ENCODE data around the gene PLK3.
"Not testable (repeated sequence)": the region's sequence is repeated elsewhere in the genome, so short reads cannot be mapped to it uniquely, and the experiment has no call there.

Gene PLK3

GRCh38 chr1:44799770-44800584 lies at the start of gene PLK3:
Gene PLK3 (plus strand): TSS chr1:44800377. CDS start chr1:44800464, 87 bp downstream.
- Mint-ChIP-seq H3K27ac (peak within 1 kb of the TSS; percentile 100), H3K27me3 (ENCODE audit: low read depth, poor library complexity) (peaks cover 2% of the 10 kb centered on the region), H3K4me3 (peak within 1 kb of the TSS; percentile 92), H3K36me3 (ENCODE audit: low read depth) (peaks cover 8% of the 10 kb centered on the region), H3K4me1 (peaks cover 43% of the 10 kb centered on the region), H3K9me3 (no peaks in the 10 kb centered on the region)
- peak; percentile 80 for TF ChIP-seq CTCF (IDR thresholded peaks at IDR 0.05)
- peak; percentile 97 for DNase-seq

- Mint-ChIP-seq H3K27me3 (ENCODE audit: low read depth, poor library complexity) (no peaks in the 10 kb centered on the region), H3K36me3 (ENCODE audit: low read depth) (peaks cover 66% of the 10 kb centered on the region), H3K9me3 (no peaks in the 10 kb centered on the region), H3K4me1 (no peaks in the 10 kb centered on the region), H3K4me3 (no peak overlapping the region), H3K27ac (no peak overlapping the region)
- no peak for DNase-seq
- no peak for TF ChIP-seq CTCF (IDR thresholded peaks at IDR 0.05)
Observed at GRCh38 chr1:44757420-44757819, 42.8 kb upstream of the PLK3 start.

GRCh38 chr1:44759077-44759476 lies 41.1 kb upstream of the PLK3 start:
- Mint-ChIP-seq H3K9me3 (no peaks in the 10 kb centered on the region), H3K36me3 (ENCODE audit: low read depth) (peaks cover 71% of the 10 kb centered on the region), H3K4me3 (no peak overlapping the region), H3K4me1 (no peaks in the 10 kb centered on the region), H3K27ac (no peak overlapping the region), H3K27me3 (ENCODE audit: low read depth, poor library complexity) (no peaks in the 10 kb centered on the region)
- TF ChIP-seq CTCF (IDR thresholded peaks at IDR 0.05), result no peak
- no peak for DNase-seq

- peaks cover 69% of the 10 kb centered on the region for H3K36me3 Mint-ChIP-seq (ENCODE audit: low read depth)
- no peaks in the 10 kb centered on the region for H3K27me3 Mint-ChIP-seq (ENCODE audit: low read depth, poor library complexity)
- H3K27ac Mint-ChIP-seq, result no peak overlapping the region
- no peak for TF ChIP-seq CTCF (IDR thresholded peaks at IDR 0.05)
- no peaks in the 10 kb centered on the region for H3K4me1 Mint-ChIP-seq
- no peak for DNase-seq
- no peak overlapping the region for H3K4me3 Mint-ChIP-seq
- H3K9me3 Mint-ChIP-seq, result no peaks in the 10 kb centered on the region
Observed at GRCh38 chr1:44760876-44761275, 39.3 kb upstream of the PLK3 start.

- H3K4me3 Mint-ChIP-seq, H3K4me1 Mint-ChIP-seq: not testable (repeated sequence)
Observed at GRCh38 chr1:44766421-44766820, 33.8 kb upstream of the PLK3 start.

GRCh38 chr1:44775078-44775929 lies 24.9 kb upstream of the PLK3 start, which contains the start of gene RPS8:
Gene RPS8 (plus strand): TSS chr1:44775540. CDS start chr1:44775597, 57 bp downstream.
- peak; percentile 90 for DNase-seq
- H3K4me3 Mint-ChIP-seq, result peak within 1 kb of the TSS; percentile 89
- H3K4me1 Mint-ChIP-seq, result peaks cover 47% of the 10 kb centered on the region
- no peaks in the 10 kb centered on the region for H3K9me3 Mint-ChIP-seq
- H3K27me3 Mint-ChIP-seq (ENCODE audit: low read depth, poor library complexity), result peaks cover 10% of the 10 kb centered on the region
- H3K36me3 Mint-ChIP-seq (ENCODE audit: low read depth), result peaks cover 37% of the 10 kb centered on the region
- peak within 1 kb of the TSS; percentile 99 for H3K27ac Mint-ChIP-seq
- no peak for TF ChIP-seq CTCF (IDR thresholded peaks at IDR 0.05)

More at GRCh38 chr1:44766421-44766820, 33.8 kb upstream of the PLK3 start:
- H3K9me3 Mint-ChIP-seq; H3K27me3 Mint-ChIP-seq (ENCODE audit: low read depth, poor library complexity); DNase-seq: not testable (repeated sequence)
- Mint-ChIP-seq H3K27ac (peak overlapping the region; percentile 50), H3K36me3 (ENCODE audit: low read depth) (peaks cover 32% of the 10 kb centered on the region)

All from nephron progenitor cell (in vitro differentiated cells).